HG02759 (cell line): ENCODE data around the gene NDUFAF2.
"Not testable (repeated sequence)": the region's sequence is repeated elsewhere in the genome, so short reads cannot be mapped to it uniquely, and the experiment has no call there.

Experiments used
- ATAC-seq: cut with Tn5 transposase; IDR thresholded peaks from one replicate; pipeline ENCODE4 v1.9.1; 2021; ENCODE audit warnings: mild to moderate bottlenecking, moderate library complexity; ENCODE audit not compliant: unreplicated experiment

NDUFAF2 gene, protein sequence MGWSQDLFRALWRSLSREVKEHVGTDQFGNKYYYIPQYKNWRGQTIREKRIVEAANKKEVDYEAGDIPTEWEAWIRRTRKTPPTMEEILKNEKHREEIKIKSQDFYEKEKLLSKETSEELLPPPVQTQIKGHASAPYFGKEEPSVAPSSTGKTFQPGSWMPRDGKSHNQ

GRCh38 chr5:60944904-60945812 lies at the start of gene NDUFAF2, which contains the start of gene ERCC8:
Gene NDUFAF2, plus strand, starts transcription at chr5:60945205. Its CDS starts 51 bp downstream, at chr5:60945256.
Gene ERCC8, minus strand, starts transcription at chr5:60945070. Its CDS starts 62 bp downstream, at chr5:60945008.
- ATAC-seq: peak; percentile 99

GRCh38 chr5:60896991-60897390 lies 48.0 kb upstream of the NDUFAF2 start:
- no peak for ATAC-seq

DNA sequence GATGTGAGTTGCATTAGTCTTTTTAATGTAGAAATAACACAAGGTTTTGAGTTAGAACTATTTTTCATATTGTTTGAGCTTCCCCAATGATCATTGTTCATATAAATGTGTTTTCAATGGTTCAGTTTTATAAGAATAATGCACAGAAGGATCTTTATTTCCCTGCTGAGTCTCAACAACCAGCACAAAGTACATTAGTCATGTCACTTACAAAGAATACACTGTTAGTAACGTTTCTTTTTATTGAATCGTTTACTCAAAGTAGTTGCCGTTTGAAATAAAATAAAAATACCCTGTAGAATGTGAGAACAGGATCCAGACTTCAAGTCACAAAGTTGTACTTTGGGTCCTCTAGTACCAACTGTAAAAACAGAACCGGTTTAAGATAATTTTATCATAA lies 41.6 kb upstream of the NDUFAF2 start:
- ATAC-seq: no peak

DNA sequence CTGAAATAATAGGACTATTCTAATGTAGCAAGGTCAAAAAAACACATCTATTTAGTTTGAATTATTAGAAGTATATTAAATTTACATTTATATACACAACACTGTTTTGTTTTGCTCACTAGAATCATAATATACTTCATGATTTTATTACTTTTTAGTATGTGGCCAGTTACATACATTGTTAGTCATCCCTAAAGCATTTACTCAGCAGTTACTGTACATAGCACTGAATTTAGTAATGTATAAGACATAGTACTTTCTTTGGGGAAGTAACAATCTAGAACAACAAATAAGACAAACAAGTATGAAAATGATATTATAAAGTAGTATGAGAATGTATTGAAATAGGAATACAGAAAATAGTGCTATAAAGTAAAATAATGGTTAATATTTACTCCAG lies 28.4 kb upstream of the NDUFAF2 start:
- no peak for ATAC-seq

DNA sequence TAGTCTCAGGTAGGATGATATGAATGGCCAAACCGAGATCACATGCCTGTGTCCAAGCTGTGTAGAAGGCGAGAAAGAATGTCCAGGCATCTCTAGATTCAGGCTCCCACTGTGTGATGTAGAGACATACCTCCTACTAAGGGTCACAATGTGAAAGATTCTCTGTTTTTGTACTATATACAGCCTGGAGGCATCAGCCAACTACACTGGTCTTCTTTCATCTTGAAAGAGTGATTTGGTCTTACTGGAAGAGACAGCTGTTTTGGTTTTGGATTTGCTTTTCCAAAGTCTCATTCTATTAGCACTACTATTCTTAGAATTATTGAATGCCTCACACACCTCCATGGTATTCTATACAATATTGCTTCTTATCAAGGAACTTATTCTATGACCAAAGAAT lies 26.5 kb upstream of the NDUFAF2 start:
- ATAC-seq: no peak

DNA sequence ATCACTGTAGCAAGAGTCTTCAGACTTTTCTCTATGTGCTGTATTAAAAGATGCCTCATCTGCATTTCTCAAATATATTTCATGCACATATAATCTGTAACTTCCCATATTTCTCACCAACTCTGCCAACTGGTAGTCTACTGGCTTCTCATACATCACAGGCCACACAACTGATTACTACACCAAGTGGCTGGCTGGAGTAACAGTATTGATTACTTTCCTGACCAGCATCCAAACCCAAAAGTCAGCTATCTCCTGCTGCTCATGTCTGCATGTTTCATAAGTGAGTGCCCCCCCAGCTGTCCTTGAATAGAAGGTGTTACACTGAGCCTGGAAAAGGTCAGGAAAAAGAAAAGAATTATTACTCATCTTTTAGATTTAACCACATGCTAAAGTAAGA lies 17.6 kb upstream of the NDUFAF2 start:
- ATAC-seq: no peak

- ATAC-seq: no peak
Measured at GRCh38 chr5:60929024-60929423, 16.0 kb upstream of the NDUFAF2 start.

DNA sequence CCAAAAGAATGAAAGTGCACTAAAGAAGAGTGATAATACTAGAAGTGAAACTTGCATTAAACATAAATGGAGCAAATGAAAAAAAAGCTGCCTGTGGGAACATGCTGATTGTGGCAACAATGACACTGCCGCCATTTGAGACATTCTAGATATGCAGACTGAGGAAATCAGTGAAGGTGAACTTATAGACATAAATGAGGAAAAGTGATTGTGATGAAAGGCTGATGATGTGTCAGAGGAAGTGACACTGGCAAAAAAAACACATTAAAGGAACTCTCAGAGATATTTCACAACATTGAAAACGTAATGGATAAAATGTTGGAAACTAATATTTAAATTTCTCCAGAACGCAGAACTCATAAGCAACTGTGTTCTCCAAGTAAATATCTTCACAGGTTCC lies 1.4 kb upstream of the NDUFAF2 start:
- no peak for ATAC-seq

- peak; percentile 27 for ATAC-seq
Measured at GRCh38 chr5:60945813-60946187, 795 bp downstream of the NDUFAF2 start.

- no peak for ATAC-seq
Measured at GRCh38 chr5:60948738-60949137, 3.7 kb downstream of the NDUFAF2 start.

- ATAC-seq: no peak
Measured at GRCh38 chr5:60955239-60955638, 10.2 kb downstream of the NDUFAF2 start.

DNA sequence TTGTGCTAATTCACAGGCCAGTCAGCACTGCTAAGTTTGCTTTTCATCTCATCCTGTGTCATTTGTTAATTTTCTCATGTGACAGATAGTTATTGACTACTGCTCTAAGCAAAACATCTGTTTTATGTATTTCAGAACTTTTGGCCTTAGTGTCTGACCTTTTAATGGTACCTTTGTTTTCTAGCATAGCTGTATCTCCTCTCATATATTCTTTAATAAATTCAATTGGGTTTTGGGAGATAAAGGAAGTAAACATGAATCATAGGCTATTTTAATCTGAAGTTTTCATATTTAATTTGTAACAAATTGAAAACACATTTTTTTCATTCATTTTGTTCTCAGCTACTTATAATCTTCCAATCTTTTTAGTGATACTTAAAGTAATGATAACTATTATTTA lies 13.1 kb downstream of the NDUFAF2 start:
- no peak for ATAC-seq

DNA sequence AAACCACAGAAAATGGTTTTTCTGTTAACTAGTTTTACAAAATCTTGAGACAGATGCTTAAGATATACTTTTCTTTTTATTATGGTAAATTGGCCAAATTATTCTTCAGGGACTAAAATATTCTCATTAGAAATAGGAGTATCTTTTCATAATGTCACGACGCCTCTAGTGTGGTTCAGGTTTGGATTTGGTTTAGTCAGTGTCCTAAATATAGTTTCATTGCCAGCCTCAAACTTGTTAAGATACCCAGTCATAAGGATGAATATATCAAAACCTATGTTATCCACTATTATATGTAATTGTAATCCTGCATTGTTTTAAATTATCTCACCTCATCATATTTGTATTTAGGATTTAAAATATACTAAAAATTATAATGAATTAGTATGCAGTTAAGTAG lies 13.7 kb downstream of the NDUFAF2 start:
- no peak for ATAC-seq

GRCh38 chr5:60959156-60959555 lies 14.2 kb downstream of the NDUFAF2 start:
- ATAC-seq: no peak

DNA sequence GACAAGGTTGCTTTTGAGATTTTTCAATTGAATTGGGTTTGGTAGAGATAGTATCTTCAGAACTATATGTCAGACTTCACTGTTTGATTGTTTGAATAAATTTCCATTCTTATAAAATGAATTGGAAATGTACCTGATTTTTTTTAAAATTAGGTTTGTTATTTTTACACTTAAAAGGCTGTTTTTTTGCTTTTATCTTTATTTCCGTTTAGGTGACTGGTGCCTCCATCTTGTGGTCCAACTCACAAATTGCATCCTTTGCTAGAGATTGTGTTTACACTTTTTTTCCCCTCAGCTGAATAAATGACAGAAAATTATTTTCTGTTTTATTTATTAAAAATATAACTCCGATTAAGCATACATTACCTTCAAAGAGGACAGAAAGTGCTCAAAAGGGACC lies 15.6 kb downstream of the NDUFAF2 start:
- no peak for ATAC-seq

GRCh38 chr5:60961685-60962084 lies 16.7 kb downstream of the NDUFAF2 start:
- no peak for ATAC-seq

DNA sequence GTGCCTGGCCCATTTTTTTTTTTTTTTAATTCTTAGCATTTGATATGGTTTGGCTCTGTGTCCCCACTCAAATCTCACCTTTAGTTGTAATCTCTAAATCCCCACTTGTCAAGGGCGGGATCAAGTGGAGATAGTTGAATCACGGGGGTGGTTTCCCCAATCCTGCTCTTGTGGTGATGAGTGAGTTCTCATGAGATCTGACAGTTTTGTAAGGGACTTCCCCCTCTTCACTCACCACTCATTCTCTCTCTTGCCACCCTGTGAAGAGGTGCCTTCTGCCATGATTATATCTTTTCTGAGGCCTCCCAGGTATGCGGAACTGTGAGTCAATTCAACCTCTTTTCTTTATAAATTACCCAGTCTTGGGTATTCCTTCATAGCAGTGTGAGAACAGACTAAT lies 27.2 kb downstream of the NDUFAF2 start:
- no peak for ATAC-seq

GRCh38 chr5:60977956-60978737 lies 33.1 kb downstream of the NDUFAF2 start:
- no peak for ATAC-seq

DNA sequence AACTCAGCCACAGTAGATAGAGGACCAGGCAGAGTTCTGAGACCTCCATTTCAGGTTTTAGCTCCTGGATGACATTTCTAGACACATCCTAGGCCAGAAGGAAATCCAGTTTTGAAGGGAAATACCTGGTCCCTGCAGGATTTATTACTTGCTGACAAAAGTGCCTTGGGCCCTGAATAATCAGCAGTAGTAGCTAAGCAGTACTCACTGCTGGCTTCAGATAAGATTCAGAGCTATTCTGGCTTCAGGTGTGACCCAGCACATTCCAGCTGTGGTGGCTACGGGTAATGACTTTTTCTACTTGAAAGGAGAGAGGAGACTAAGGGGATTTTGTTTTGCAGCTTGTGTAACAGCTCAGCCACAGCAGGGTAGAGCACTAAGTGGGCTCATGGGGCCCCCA lies 34.0 kb downstream of the NDUFAF2 start:
- ATAC-seq: no peak

GRCh38 chr5:60980511-60980910 lies 35.5 kb downstream of the NDUFAF2 start:
- ATAC-seq: no peak

DNA sequence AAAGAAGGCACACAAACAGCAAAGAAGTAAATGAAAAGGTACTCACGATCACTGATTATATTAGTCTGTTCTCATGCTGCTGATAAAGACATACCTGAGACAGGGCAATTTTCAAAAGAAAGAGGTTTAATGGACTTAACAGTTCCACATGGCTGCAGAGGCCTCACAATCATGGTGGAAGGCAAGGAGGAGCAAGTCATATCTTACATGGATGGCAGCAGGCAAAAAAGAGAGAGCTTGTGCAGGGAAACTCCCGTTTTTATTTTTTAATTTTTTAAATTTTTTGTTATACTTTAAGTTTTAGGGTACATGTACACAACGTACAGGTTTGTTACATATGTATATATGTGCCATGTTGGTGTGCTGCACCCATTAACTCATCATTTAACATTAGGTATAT lies 37.1 kb downstream of the NDUFAF2 start:
- ATAC-seq: not testable (repeated sequence)

DNA sequence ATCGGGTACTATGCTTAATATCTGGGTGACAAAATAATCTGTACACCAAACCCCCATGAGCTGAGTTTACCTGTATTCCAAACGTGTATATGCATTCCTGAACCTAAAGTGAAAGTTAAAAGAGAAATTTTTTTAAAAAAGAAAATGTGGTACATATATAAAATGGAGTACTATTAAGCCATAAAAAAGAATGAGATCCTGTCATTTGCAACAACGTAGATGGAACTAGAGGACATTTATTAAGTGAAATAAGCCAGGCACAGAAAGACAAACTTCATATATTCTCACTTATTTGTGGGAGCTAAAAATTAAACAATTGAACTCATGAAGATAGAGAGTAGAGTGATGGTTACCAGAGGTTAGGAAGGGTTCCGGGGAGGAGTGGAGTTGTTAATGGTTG lies 44.8 kb downstream of the NDUFAF2 start:
- no peak for ATAC-seq
